NCI-H748 (cell line): ENCODE results near the gene CASKIN1.

Experiments
- DNase-seq: peaks from one replicate; lab custom pipeline; 2025; ENCODE audit not compliant: unreplicated experiment; lab: John Stamatoyannopoulos, UW

The CASKIN1 gene

DNA sequence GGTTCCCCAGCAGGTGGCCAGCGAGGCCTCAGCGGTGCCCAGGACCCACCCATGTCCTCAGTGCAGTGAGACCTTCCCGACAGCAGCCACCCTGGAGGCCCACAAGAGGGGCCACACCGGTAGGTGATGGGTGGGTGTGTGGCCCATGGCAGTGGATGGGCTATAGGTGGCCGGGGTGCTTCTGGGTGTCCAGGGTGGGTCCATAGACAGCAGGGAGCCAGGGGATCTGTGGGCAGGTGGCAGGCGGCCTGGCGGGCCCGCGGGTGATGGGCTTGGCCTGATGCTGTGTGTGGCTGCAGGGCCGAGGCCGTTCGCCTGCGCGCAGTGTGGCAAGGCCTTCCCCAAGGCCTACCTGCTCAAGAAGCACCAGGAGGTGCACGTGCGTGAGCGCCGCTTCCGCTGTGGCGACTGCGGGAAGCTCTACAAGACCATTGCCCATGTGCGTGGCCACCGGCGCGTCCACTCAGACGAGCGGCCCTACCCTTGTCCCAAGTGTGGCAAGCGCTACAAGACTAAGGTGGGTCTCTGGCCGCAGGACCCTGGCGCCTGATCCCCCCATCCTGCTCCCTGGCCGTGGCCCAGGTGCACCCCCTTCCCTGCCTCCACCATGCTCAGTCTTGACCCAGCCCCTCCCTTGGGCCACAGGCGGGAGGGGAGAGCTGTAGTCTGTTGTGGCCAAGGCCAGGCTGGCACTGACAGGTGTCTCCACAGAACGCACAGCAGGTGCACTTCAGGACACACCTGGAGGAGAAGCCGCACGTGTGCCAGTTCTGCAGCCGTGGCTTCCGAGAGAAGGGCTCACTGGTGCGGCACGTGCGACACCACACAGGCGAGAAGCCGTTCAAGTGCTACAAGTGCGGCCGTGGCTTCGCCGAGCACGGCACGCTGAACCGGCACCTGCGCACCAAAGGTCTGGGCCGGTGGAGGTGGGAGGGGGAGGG lies 37.7 kb upstream of the CASKIN1 start:
- DNase-seq, result no peak

DNA sequence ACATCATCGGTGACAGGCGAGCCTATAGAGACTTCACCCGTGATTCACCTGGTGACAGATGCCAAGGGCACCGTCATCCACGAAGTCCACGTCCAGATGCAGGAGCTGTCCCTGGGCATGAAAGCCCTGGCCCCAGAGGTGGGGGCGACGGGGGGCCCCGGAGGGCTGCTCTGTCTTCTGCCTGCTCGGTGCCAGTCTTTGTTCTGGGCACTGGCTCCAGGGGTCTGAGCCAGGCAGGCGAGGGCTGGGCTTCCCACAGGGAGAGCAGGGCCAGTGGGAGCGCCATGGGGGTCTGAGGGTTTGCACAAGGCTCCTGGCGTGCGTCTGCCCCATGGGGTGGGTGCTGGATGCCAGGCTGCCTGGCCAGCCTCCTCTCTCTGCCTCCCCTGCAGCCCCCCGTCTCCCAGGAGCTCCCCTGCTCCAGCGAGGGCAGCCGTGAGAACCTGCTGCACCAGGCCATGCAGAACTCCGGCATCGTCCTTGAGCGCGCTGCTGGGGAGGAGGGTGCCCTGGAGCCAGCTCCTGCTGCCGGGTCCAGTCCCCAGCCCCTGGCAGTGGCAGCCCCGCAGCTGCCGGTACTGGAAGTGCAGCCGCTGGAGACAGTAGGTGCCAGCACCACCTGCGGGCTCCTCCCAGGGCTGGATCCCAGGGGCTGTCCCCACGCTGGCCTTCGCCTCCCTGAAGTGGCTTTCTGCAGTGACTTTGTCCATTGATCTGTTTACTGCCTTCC lies 36.8 kb upstream of the CASKIN1 start:
- DNase-seq, result no peak

DNA sequence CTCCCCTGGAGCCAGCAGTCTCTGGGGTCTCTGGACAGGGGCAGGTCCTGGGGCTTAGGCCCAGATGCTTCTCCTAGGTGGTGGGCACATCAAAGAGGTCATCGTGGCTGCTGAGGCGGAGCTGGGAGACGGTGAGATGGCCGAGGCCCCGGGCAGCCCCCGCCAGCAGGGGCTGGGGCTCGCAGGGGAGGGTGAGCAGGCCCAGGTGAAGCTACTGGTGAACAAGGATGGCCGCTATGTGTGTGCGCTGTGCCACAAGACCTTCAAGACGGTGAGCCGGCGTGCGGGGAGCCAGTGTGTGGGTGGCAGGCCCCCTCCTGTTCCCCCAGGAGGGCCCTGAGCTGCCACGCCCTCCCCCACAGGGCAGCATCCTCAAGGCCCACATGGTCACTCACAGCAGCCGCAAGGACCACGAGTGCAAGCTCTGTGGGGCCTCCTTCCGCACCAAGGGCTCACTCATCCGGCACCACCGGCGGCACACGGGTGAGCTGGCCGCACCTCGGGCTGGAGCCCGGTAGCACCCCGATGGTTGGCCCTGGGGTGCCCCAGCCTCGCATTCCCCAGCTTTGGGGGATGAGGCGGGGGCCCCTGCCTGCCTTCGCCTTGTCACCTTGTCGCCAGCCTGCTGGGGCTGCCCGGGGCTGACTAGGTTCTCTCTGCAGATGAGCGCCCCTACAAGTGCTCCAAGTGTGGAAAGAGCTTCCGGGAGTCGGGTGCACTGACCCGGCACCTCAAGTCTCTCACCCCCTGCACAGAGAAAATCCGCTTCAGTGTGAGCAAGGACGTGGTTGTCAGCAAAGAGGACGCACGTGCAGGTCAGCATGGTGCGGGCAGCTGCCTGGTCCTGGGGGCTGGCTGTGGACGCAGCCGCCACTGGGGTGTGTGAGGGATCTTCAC lies 35.9 kb upstream of the CASKIN1 start:
- DNase-seq, result no peak

DNA sequence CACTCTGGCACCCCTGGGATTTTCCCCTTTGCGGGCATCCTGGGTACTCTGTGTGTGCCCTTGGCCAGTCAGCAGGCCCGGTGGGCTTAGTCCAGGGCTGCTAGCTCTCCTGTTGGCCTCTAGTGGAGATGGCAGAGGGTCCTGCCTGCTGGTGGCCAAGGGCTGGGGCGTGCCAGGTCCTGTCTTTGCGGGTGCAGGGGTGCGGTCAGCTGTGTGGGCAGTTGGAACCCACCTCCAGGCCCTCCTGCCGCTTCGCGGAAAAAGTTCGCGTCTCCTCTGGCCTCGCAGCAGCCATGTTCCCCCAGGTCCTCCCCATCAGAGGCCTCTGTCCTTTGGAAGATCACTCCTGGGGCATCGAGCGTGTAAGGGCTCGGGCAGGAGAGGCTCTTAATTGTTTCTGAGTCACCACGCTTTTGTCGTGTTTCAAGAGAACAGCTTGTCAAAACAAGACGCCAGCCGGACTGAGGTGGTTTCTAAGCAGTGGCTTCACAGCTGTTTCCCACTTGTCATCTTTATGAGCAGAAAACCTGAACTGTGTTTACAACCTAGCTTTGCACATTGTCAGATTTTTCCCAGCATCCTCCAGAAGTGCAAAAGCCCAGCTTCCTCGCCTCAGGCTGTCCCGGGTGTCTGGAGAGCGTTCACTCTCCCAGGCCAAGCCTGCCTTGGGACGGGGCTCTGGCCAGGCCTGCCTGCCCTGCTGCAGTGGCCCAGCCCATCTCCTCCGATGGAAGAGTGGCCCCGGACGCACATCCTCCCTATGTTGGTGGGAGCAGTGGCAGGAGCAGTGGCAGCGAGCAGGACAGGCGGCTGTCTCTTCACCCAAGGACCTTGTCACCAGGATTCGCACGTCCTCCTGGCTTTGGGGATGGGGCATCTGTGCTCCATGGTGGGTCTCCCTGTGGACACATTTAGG lies 34.9 kb upstream of the CASKIN1 start:
- no peak for DNase-seq

DNA sequence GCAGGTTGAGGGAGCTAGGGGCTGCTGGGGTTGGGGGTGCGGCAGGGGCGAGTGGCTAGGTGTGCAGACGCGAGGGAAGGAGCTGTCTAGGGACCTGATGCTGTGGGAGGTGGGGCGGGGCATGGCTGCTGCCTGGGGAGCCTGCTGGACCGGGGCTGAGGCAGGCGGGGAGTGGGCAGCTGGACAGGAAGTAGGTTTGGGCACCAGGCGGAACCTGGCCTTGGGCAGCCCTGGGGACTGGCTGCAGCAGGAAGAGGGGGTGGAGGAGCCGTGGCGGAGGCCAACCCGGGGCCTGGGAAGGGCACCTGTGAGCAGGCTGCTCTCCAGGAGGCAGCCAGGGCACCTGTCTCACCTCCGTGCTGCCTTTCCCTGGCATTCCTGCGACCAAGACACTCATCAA lies 34.0 kb upstream of the CASKIN1 start:
- DNase-seq, result no peak

DNA sequence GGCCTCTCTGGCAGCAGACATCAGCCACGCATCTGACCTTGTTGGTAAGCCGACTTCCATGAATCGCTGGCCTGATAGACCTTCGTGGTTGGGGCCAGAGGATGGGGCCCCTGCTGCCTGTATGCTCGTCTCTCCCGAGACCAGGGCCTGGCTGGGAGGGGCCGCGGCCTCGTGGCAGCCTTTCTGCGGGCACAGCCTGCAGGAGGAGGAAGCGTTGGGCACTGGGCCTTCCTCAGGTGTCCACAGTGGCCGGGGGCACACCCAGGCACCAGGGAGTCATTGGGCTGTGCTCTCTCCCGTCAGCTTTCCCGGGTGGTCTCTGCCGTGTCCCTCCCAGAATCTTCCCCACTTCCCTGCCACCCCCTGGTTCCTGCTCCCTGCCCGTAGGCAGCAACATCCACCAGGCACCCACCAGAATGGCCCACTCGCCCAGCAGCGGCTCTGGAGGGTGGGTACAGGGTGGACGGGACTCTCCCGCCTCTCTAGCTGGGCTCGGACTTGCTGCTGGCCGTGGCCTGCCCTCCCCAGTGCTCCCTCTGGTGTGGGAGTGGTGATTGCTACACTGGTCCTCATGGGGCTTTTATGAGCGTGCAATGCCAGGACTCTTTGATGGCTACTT lies 33.3 kb upstream of the CASKIN1 start:
- DNase-seq, result no peak

DNA sequence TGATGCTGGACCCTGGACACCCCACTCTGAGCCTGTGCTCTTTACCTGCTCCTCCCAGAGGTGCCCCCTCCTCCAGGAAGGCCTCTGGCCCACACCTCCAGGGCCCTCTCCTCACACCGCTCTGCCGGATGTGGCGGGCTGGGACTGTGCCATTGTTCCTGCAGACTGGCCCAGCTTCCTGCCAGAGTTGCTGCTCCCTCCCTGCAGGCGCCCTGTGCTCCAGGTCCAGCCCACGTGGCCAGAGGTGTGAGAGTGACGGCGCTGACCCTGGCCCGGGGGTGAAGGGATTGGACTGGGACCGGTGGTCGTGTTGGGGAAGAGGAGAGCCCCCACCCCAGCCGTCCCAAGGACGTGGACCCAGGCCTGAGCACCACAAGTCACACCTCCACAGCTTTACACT lies 32.7 kb upstream of the CASKIN1 start:
- DNase-seq, result no peak

DNA sequence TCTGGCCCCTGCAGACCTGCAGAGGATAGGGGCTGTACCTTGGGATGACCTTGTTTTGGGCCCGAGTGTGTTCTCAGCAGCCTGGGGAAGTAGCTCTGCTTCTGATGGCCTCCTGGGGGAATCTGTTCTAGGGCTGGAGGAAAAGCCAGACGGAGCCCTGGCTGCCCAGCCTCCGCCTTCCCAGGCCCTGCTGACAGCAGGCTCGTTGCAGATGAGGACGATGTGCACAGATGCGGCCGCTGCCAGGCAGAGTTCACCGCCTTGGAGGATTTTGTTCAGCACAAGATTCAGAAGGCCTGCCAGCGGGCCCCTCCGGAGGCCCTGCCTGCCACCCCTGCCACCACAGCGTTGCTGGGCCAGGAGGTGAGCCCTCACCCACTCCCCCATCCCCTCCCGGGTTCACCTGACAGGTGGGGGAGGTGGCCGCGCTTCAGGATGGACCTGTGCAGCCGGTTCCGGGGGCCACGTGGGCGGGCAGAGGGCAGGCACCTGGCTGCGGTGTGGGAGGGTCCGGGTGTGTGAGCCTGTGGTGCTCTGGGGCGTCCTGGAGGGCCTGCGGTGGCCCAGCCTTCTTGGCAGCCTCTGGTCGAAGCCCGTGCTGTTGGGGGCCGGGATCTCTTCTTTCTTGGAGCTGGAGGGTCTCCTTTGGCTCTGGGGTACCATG lies 31.9 kb upstream of the CASKIN1 start:
- no peak for DNase-seq

DNA sequence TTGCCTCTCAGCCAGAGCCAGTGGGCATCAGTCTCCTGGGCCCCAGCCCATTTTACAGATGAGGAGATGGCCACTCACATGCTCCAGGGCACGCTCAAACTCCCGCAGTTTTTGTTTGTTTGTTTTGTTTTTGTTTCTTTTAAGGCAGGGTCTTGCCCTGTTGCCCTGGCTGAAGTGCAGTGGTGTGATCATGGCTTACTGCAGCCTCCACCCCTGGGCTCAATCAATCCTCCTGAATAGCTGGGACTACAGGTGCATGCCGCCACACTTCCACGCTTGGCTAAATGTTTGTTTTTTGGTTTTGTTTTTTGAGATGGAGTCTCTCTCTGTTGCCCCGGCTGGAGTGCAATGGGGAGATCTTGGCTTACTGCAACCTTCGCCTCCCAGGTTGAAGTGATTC lies 30.5 kb upstream of the CASKIN1 start:
- DNase-seq, result no peak

DNA sequence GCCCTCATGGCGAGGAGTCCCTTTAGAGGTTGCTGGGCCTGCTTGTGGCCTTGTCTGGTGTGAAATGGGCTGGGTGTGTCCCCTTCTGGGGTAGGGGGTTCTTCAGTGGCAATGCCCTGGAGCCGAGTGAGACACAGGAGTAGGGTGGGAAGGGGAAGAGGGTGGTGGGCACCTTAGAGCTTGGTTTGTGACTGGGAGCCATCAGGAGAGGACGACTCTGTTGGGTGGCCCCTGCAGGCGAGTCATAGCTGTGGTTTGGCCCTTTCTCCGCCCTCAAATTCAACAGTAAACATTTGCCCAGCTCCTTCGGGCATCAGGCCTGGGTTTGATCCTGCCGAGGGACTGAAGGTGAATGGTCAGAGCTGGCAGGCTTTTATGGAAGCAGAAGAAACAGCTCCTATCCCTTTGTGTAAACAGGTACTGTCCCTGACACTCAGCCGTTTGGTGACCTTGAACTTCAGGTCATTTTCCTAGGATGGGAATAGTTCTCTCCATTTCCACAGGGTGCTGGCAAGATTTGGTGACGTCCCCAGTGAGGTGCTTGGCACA lies 29.9 kb upstream of the CASKIN1 start:
- no peak for DNase-seq

DNA sequence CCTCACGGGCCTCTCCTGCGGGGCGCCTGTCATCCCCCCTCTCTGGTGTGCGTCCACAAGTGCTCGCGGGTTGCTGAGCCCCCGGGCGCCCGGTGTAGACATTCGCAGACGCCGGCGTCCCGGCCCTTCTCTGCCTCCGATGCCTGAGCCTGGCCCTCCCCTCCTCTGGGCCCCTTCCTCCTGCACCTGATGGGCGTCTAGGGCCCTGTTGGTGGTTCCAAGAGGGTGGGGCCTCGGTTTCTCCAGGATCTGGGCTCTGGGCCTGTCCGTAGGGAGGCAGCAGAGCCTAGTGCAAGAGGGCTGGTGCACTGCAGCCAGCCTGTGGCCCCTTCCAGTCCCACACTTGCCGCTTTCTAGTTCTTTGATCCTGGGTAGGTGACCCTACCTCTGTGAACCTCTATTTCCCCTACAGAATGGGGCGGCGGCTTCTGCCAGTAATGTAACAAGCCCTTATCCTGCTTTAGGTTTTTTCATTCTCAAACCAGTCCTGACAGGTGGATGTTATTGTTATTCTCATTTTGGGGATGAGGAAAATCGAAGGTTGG lies 27.6 kb upstream of the CASKIN1 start:
- DNase-seq, result peak; percentile 53

DNA sequence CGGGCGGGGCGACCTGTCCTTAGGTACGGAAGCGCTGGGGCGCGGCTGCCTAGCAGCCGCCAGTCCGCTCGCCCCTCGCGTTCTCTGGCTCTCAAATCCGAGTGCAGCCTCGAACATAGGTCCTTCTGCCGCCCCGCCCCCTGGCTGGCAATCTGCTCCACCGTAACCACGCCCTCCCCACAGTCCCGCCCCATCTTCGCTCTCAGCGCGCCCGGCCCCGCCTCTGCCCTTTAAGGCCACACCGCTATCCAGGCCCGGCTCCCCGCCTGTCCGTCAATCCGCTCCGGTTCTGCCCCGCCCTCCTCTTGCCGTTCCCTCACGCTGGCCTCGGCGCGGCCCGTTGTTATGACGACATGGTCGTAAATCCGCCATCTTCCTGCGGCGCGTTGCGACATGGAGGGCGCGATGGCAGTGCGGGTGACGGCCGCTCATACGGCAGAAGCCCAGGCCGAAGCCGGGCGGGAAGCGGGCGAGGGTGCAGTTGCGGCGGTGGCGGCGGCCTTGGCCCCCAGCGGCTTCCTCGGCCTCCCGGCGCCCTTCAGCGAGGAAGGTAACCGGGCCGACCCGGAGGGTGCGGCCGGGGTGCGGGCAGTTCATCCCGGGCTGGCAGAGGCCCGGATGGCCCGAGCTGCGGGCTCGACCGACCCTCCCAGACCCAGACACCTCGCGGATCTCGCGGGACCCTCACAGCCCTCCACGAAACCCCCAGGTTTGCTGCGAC lies 27.0 kb upstream of the CASKIN1 start, which contains the start of gene E4F1:
Gene E4F1, plus strand, starts transcription at position 371 of the 721 bp plus-strand sequence. Its CDS starts 23 bp downstream, at position 394.
- peak; percentile 98 for DNase-seq

DNA sequence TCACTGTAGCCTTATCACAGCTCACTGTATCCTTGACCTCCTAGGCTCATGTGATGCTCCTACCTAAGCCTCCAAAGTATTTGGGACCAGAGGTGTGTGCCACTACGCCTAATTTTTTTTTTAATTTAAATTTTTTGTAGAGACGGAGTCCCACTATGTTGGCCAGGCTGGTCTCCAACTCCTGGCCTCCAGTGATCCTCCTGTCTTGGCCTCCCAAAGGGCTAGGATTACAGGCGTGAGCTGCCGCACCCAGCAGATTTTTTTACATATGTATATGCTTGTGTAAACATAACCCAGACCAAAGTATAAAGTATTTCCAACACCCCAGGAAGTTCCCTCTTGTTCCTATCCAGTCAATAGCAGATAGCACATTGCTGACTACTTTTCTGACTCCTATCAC lies 19.9 kb upstream of the CASKIN1 start:
- DNase-seq, result no peak

DNA sequence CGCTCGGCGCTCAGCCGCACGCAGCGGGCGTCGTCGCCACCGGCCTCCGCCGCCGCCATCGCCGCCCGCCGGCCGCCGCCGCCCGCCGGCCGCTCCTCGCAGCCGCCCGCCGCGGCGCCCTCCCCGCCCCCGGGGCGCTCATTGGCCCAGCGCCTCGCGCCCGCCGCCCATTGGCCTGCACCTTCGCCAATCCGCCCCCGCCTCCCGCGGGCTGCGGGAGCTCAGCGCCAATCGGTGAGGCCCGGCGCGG lies 18.2 kb upstream of the CASKIN1 start, which contains the start of gene PGP:
Gene PGP, minus strand, starts transcription at position 122 of the 250 bp plus-strand sequence. Its CDS starts 63 bp downstream, at position 59.
- no peak for DNase-seq

DNA sequence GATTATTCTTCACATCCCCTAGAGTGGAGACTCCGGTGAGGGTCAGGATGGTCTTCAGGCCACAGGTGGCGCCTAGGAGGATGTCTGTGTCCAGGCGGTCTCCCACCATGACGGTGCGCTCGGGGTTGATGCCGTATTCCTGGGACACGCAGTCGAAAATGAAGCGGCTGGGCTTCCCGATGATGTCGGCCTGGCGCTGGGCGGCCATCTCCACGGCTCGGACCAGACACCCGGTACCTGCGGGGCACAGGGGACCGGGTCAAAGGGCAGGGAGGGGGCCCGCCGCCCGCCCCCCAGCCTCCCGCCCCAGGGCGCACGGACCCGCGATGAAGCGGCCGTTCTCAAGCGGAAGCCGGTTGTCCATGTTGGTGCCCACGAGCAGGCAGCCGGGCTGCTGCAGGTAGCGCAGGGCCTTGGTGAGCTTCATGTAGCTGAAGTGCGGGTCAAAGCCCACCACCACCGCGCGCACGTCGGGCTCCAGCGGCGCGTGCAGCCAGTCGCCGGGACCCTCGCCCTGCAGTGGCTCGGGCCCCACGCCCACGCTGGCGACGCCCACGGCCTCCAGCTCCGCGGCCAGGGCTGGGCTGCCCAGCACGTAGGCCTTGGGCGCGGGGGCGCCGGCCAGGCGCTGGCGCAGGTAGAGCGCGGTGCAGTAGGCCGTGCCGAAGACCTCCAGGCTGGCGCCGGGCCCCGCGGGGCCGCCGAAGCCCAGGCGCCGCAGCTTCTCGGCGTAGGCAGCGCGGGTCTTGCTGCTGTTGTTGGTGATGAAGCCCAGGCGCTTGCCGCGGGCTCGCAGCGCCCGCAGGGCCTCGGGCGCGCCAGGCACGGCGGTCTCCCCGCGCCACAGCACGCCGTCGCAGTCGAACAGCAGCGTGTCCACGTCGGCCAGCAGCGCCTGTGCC lies 17.7 kb upstream of the CASKIN1 start:
- DNase-seq, result peak; percentile 42

DNA sequence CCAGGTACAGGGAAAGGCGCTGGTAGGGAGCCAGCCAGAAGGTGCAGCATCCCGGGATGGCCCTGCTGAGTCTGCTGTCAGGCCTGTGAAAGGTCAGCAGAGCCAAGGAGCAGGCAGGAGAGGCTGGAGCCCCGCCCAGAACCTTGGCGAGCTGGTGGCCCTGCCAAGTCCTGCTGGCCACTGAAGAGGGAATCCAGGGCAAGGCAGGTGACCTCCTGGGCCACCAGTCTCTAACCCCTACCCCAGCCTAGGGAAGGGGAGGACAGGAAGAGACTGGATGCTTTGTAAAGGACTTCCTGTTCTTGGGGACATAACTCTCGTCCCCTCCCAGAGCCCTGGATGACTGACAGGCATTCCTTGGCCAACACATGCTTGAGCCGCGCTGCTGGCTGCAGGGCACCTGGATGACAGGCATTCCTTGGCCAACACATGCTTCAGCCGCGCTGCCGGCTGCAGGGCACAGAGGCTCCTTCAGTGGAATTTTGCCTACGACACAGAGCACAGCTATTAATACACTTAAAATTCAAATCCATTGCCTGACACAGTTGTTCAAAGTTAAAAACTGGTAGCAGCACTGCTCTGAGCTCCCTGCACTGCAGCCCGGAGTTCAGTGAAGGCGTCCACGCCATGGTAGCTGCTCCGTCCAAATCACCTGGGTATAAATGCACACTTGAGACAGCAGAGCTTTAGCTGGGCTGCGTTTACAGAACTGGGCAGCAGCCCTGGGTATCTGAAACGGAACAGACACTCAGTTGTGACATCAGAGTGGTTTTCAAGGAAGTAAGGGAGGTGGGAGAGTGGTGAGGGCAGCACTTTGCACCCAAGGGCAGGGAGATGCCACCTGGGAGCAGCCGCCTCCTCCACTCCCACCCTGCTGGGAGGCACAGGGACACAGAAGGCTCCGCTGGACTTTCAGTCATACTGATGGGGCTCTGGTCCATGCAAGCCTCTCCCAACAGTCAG lies 16.2 kb upstream of the CASKIN1 start:
- DNase-seq, result no peak
